Measurements from ENCODE around the gene KSR1.

- TF ChIP-seq EZH2 (IDR thresholded peaks at IDR 0.05; ENCODE audit: insufficient read depth, poor library complexity, severe bottlenecking) (no peak), EZH2phosphoT487 (IDR thresholded peaks at IDR 0.05; ENCODE audit: insufficient read depth, low read depth) (no peak)
Measured at GRCh38 chr17:27445971-27446370, 10.3 kb upstream of the KSR1 start.

Measured in GM23248 (cell line).